HEK293 (cell line): Measurements from ENCODE around the gene PANK2.

Experiments used
- ZNF777 ChIP-seq: fragments of 450-650 bp; formaldehyde crosslinking; IDR thresholded peaks from 2 replicates; pipeline ENCODE4 v1.5.1; 2017; ENCODE audit warnings: missing biosample characterization, missing genetic modification characterization, borderline replicate concordance
- TF ChIP-seq, protein P1 (sequence below): fragments of 450-650 bp; formaldehyde crosslinking; IDR thresholded peaks from 2 replicates; pipeline ENCODE4 v1.5.1; 2016; ENCODE audit warnings: missing biosample characterization, missing genetic modification characterization

DNA sequence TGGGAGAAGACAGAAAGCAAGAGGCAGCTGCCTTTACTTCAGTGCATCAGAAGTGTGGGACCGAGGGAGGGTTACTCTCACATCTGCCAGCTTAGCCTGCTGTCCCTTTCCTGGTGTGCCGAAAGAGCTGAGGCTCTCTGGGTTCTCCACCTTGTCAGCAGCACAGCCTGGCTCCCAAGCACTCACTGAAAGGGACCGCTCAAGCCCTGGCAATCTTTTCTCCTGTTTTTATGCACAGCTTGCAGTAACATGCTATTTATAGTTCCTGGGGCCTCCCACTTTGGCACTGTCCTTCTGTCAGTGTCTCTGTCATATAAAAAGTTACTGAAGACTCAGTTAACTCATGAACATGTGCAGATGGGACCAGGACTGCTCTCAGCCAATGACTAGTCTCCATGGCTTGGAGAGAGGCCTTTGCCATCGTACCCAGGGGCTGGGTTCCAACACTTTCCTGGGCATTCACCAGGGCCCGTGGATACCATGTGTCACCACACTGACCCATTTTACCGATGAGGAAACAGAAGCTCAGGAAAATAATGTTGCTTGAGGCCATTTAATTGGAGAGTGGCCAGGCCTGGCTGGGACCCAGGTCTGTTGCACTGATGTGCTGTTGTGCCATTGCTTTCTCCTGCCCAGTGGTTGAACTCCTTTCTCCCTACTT, 46.2 kb downstream of the PANK2 start:
- TF ChIP-seq, protein P1, sequence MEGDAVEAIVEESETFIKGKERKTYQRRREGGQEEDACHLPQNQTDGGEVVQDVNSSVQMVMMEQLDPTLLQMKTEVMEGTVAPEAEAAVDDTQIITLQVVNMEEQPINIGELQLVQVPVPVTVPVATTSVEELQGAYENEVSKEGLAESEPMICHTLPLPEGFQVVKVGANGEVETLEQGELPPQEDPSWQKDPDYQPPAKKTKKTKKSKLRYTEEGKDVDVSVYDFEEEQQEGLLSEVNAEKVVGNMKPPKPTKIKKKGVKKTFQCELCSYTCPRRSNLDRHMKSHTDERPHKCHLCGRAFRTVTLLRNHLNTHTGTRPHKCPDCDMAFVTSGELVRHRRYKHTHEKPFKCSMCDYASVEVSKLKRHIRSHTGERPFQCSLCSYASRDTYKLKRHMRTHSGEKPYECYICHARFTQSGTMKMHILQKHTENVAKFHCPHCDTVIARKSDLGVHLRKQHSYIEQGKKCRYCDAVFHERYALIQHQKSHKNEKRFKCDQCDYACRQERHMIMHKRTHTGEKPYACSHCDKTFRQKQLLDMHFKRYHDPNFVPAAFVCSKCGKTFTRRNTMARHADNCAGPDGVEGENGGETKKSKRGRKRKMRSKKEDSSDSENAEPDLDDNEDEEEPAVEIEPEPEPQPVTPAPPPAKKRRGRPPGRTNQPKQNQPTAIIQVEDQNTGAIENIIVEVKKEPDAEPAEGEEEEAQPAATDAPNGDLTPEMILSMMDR (tag by site-specific recombination): no peak
- no peak for TF ChIP-seq ZNF777 (tag by site-specific recombination)
